Measurements from ENCODE around the gene FUCA1.
A peak's percentile ranks its signal among the peaks of the same experiment; 100 is the strongest.

FUCA1 gene

DNA sequence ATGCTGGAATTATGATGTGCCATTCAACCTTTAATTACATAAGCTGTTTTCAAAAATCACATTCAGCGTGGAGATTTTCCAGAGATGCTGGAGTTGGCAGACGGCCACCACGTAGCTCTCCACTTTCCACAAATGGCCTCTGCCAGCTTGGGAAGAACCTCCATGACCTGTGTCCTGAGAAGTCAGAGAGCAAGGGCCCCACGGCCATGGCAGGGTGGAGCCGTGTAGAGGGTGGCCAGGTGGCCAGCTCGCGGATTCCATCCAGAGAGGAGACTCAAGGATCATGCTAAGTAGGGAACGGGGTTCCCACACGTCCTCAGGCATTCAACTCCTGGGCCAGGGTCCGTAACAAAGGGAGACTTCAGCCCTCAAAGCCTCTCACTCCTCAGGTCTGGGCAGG is 66.2 kb downstream of the FUCA1 start:
- DNase-seq (ENCODE audit: low read depth in 2 of 2), result no peak

DNA sequence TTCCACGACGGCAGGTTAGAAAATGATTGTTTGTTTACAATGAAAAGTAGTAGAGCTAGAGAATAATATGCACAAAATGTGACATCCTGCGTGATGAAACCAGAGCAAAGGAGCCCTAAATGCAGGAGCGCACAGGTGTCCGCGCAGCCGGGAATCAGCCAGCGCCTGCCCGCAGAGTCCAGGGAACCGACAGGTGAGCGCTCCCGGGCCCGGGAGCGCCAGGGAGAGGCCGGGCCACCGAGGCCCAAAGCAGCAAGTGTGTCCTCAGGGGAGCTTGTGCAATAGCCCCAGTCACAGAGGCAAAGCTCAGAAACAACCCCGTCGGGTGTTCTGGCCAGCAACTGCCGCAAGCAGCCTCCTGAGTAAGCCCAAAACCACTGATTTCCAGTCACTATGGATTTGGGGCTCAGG is 66.7 kb downstream of the FUCA1 start:
- no peak for DNase-seq (ENCODE audit: low read depth in 2 of 2)

DNA sequence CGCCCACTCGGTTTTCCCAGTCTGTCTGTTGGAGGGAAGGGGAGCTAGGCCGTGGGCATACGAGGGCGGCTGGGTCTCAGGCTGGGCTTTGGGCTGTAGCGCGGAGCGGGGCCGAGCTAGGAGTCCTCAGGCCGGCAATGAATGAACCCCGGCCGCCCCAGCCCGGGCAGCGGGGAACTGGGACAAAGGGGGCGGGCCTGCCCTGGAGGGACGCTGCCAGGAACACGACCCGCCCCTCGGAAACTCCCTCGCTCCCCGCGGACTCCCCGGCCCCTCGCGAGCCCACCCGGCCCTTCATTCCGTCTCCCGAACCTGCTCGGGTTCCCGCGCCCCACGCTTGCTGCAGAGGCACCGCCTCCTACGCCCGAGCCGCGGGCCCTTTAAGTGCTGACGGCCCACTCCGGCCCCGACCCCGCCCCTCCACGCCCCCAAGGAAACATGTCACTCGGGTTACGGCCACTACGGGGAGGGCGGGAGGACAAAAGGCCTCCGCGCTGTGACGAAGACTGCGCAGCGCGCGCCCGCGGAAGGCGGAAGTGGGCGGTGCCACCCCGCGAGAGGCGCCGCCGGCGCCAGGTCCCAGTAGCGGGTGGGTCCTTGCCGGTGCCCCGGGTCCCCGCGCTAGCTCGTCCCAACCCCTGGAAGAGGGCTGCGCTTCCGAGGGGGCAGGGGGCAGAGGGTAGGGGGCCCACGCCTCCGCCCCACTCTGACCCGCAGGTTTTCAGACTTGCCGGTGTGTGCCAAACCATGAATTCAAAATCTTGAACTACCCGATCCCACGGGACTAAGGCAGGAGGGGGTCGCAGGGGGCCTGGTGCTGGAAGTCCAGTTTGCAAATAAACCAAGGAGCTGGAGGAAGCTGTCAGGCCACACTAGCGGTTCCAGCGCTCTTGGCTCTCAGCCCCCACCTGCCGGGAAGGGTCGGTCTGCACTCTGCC is 67.4 kb downstream of the FUCA1 start, which contains the start of gene GALE:
TSS of gene GALE (minus strand) at position 355 of the 938 bp plus-strand sequence. CDS start 1,747 bp downstream, outside the sequence.
- peak; percentile 98 for DNase-seq (ENCODE audit: low read depth in 2 of 2)

DNA sequence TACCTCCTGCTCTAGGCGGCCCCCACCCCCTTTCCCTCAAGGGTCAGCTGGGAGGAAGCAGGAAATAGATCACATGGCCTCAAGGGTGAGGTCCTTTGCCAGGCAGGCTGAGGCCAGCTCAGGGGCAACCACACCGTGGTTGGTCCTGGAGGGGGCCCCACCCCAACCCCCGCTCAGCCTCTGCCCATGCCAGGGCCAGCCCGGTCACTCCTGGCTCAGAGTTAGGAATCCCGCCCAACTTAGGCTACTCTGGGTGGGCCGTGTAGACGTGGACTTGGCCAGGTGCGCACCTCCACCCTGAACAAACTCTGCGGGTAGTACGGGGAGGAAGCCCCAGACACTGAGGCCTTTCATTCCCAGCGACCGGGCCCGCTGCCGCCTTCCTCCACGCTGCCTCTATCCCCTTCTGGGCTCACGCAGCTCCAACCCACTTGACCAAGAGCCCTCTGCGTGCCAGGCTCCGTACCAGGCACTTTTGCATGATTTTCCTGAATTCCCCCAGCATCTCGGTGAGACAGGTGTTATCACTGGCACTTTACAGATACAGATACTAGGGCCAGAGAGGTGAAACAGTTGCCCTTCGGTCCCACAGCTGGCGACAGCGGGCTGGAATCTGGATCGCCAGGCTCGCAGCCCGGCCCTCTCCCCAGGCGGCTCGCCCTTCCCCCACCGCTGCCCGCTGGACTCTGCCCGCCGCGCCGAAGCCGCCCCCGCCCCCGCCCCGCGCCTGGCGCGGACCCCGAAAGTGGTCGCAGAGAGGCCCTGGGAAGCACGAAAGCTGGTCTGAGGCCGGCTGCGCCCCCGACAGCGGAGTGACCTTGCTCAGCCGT is 68.3 kb downstream of the FUCA1 start:
- no peak for DNase-seq (ENCODE audit: low read depth in 2 of 2)

DNA sequence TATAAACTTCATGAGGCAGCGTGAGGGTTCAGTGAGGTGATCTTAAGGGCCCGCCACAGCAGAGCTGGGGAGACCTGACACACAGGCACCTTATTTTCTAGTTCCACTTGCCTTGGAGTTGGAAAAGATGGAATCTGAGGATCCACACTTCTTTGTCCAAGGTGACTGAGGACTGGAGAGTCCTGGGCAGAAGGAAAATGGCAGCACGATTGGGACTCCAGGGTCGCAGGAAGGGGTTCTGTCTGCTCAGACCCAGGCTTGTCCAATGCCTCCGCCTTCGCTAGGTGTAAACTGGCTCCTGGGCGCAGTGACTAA is 68.9 kb downstream of the FUCA1 start:
- DNase-seq (ENCODE audit: low read depth in 2 of 2), result no peak

DNA sequence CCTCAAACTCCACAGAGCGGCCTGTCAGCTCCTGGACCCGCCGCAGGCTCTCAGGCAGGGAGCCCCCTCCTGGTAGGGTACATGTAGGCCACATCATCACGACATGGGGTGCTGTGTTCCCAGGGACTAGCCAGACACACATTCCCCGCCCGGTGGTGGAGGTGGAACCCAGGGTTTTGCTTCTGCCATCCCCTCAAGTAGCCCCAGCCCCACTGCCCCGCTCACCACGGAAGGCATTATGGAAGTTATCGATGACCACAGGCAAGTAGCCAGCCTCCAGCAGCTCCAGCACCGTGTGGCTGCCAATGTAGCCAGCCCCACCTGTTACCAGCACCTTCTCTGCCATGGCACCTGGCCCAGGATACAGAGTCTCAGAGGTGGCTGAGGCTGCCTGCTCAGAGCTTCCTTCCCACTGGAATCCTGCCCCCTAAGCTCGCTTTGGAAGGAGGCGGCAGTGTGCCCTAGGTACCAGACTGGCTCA is 69.4 kb downstream of the FUCA1 start:
- no peak for DNase-seq (ENCODE audit: low read depth in 2 of 2)

DNA sequence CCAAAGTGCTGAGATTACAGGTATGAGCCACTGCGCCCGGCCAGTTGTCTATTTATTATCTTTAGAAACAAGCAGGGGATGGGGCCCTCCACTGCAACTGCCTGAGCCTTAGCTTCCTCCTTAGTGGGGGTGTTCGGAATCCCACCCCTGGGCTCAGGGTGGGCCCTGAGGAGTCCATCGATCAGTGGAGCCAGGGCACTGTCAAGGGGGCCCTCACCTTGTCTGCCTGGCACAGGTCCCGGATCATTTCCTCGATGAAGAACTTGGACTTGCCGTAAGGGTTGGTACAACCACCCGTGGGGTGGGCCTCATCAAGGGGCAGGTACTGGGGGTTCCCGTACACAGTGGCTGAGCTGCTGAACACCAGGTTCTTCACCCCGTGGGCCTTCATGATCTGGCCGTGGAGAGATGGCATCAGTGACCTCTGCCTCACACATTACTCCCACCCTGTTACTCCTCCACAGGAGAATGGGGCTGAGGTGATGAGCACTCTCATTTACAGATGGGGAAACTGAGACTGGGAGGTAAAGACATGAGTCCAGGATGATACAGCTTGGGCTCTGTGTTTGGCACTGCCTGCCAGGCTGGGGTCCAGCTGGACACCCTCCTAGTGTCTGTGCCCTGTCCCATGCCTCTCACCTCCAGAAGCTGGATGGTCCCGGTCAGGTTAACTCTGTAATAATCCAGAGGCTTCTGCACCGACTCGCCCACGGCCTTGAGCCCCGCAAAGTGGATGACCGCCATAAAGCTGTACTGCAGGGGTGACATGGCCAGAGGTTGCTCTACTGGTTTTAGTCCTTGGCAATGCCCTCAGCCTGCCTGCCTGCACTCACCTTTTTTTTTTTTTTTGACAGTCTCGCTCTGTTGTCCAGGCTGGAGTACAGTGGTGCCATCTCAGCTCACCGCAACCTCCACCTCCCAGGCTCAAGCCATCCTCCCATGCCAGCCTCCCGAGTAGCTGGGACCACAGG is 70.3 kb downstream of the FUCA1 start:
- no peak for DNase-seq (ENCODE audit: low read depth in 2 of 2)

DNA sequence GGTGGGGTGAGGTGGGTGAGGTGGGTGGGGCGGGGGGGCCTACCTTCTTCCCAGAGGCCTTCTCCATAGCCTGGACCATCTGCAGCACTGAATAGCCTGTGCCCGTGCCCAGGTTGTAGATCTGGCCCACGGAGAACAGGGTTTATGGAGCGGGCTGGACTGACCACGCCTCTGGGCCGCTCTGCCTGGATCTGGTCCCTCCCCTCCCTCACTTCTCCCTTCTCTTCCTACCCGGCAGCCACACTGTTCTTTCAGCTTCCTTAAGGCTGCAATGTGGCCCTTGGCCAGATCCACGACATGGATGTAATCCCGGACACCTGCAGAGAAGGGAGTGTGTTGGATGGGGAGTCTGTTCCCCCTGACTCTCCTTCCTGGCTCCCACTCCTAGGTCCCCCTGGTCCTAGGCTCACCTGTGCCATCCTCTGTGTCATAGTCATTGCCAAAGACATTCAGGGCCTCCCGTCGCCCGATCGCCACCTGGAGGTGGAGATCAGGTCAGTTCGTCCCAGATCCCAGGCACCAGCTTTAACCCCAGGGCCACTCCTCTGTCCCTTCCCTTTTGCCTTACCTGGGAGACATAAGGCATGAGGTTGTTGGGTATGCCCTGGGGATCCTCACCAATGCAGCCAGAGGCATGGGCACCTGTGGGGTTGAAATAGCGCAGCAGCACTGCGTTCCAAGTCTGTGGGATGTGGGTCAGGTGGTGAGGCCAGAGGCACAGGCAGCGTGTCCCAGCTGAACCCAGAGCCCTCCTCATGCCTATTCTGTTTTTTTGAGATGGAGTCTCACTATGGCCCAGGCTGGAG is 71.4 kb downstream of the FUCA1 start:
- DNase-seq (ENCODE audit: low read depth in 2 of 2), result no peak

DNA sequence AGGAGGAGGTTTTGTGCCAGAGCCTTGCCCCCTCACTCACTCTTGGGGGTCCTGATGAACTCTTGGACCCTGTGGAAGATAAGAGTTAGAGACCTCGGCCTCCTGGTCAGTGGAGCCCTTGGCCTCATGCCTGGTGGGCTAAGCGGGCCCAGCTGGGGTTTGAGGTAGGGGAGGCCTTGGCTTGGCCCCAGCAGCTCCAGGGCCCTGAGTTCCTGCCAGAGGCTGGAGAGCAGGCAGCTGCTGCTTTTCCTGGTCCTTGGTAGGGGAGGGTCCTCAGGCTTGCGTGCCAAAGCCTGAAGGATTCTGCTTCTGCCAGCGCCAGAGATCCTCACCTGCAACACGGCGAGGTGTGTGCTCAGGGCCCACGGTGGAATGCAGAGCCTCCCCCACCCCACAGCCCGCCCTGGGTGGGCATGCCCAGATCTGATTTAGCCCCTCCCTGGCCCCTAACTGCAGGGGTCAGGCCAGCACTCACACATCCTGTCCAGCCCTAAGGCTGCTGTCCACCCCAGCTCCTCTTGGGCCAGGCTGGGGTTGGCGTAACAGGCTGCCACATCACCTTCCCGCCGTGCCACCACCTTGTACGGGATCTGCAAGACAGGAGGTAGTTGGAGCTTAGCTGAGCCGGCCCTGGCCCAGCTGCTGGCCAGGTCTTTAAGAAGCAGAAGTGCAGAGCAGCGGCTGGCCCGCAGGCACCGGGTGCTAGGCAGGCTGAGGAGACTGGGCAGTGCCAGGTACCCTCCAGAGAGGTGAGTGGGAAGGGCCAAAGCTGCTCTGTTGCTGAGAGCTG is 72.2 kb downstream of the FUCA1 start:
- no peak for DNase-seq (ENCODE audit: low read depth in 2 of 2)

All from stimulated activated CD8-positive, alpha-beta memory T cell treated with anti-CD3 and anti-CD28 coated beads, Interleukin-2, amount 100 ng/mL, for 48 hours (primary cell).